Naive thymus-derived CD4-positive, alpha-beta T cell (primary cell): Measurements from ENCODE around the gene VSTM2L. TPM values are rescaled to one million over a fixed set of nuclear protein-coding genes. Genes with fewer than 3 reads are reported as not detected.
A peak's percentile ranks its signal among the peaks of the same experiment; 100 is the strongest.

ENCODE experiments used
- ATAC-seq: fragments of 150-1000 bp; cut with Tn5 transposase; 2 replicates; pipeline ENCODE4 v1.10.0; 2021; ENCODE audit warnings: mild to moderate bottlenecking, moderate library complexity
- CTCF ChIA-PET: fragments of 350-600 bp; sonication (Branson Sonifier 250); formaldehyde crosslinking; loops from one replicate; lab custom pipeline; 2021; ENCODE audit warnings: antibody characterized with exemption; lab: Charles Lee
- POLR2A ChIA-PET: fragments of 350-600 bp; sonication (Branson Sonifier 250); formaldehyde crosslinking; loops from one replicate; lab custom pipeline; 2021; ENCODE audit warnings: antibody characterized with exemption, inconsistent platforms; lab: Charles Lee
- DNase-seq, 9 donors: peaks; one replicate each; pipeline versions ENCODE4 v3.0.0 to v3.0.0-alpha.2; 2020 to 2022; ENCODE audit warnings: mixed read lengths in 1 of 9
- H3K27ac ChIP-seq: one replicate; pipeline ENCODE4 v1.7.0; 2013; ENCODE audit warnings: mild to moderate bottlenecking, low read depth, low read length, moderate library complexity
- H3K27me3 ChIP-seq, 2 donors: one replicate each; pipeline ENCODE4 v1.7.0; 2013; ENCODE audit warnings: low read length in 2 of 2, mild to moderate bottlenecking in 2 of 2, moderate library complexity in 2 of 2; ENCODE audit not compliant: control insufficient read depth in 2 of 2, insufficient read depth in 2 of 2
- H3K36me3 ChIP-seq, 3 experiments: 1 replicate in 2 of 3; 2 replicates in 1 of 3; pipeline ENCODE4 v1.7.0; 2013; ENCODE audit warnings: low read length in 3 of 3, mild to moderate bottlenecking in 3 of 3, moderate library complexity in 1 of 3; ENCODE audit not compliant: insufficient read depth in 3 of 3, control insufficient read depth in 2 of 3
- H3K4me1 ChIP-seq, 2 donors: one replicate each; pipeline ENCODE4 v1.7.0; 2013; ENCODE audit warnings: low read length in 2 of 2, mild to moderate bottlenecking in 2 of 2, moderate library complexity in 1 of 2; ENCODE audit not compliant: control insufficient read depth in 2 of 2, insufficient read depth in 2 of 2
- H3K4me3 ChIP-seq: 2 replicates; pipeline ENCODE4 v1.7.0; 2013; ENCODE audit warnings: mild to moderate bottlenecking, low read length
- H3K9me3 ChIP-seq, 3 experiments: 1 replicate in 2 of 3; 2 replicates in 1 of 3; pipeline ENCODE4 v1.7.0; 2013; ENCODE audit warnings: low read length in 3 of 3; ENCODE audit not compliant: control insufficient read depth in 2 of 3
- H3K27ac Mint-ChIP-seq, 9 donors: one replicate each; pipeline ENCODE4 v1.8.0; 2020 to 2022; ENCODE audit warnings: mixed read lengths in 9 of 9, mild to moderate bottlenecking in 8 of 9, moderate library complexity in 5 of 9, inconsistent platforms in 2 of 9
- H3K27me3 Mint-ChIP-seq, 5 donors: one replicate each; pipeline ENCODE4 v1.8.0; 2021 to 2022; ENCODE audit warnings: mixed read lengths in 5 of 5, mild to moderate bottlenecking in 1 of 5
- H3K36me3 Mint-ChIP-seq, 5 donors: one replicate each; pipeline ENCODE4 v1.8.0; 2020 to 2022; ENCODE audit warnings: mixed read lengths in 5 of 5, mild to moderate bottlenecking in 3 of 5, inconsistent platforms in 1 of 5
- H3K4me1 Mint-ChIP-seq, 7 donors: one replicate each; pipeline ENCODE4 v1.8.0; 2020 to 2022; ENCODE audit warnings: mixed read lengths in 7 of 7, mild to moderate bottlenecking in 3 of 7, inconsistent platforms in 1 of 7
- H3K4me3 Mint-ChIP-seq, 10 donors: one replicate each; pipeline ENCODE4 v1.8.0; 2020 to 2022; ENCODE audit warnings: mild to moderate bottlenecking in 10 of 10, mixed read lengths in 10 of 10, moderate library complexity in 6 of 10, inconsistent platforms in 2 of 10
- H3K9me3 Mint-ChIP-seq, 11 donors: one replicate each; pipeline ENCODE4 v1.8.0; 2020 to 2022; ENCODE audit warnings: mixed read lengths in 11 of 11, mild to moderate bottlenecking in 4 of 11, inconsistent platforms in 1 of 11, moderate library complexity in 1 of 11
- intact Hi-C, 2 donors: fragments of 100-400 bp; cut with micrococcal nuclease; formaldehyde crosslinking; loops; one replicate each; pipeline ENCODE4 v1.15.1; 2023
- polyA plus RNA-seq, 2 donors: library from polyadenylated mRNA; unstranded; fragments of 300-500 nt; fragmentation: Illumina TruSeq; gene quantifications; one replicate each; pipeline ENCODE4 v1.2.3, GENCODE V29; 2021
- total RNA-seq, 6 experiments: library from RNA in 5 of 6; stranded (reverse) in 5 of 6; gene quantifications; 1 replicate in 5 of 6; 2 replicates in 1 of 6; pipeline ENCODE4 v1.2.3 and lab custom pipeline; 2021 to 2026

VSTM2L gene
- total and polyA plus RNA-seq, 7 experiments from 2014 or later: 0.12 TPM; not detected in 6

GRCh38 chr20:37911838-37912281, 8.9 kb downstream of the VSTM2L start:
- Histone ChIP-seq H3K9me3 (no peaks in the 10 kb centered on the region), H3K4me1 (peaks cover 0 to 6% of the 10 kb centered on the region in 2 donors), H3K27ac (no peak overlapping the region), H3K4me3 (no peak overlapping the region), H3K36me3 (no peaks in the 10 kb centered on the region), H3K27me3 (no peaks in the 10 kb centered on the region)
- Mint-ChIP-seq H3K27ac (peak overlapping the region in 1 of 9 donors; percentile 76), H3K9me3 (peaks cover 0 to 2% (median 0%) of the 10 kb centered on the region in 11 donors), H3K4me3 (no peak overlapping the region), H3K4me1 (peaks cover 6 to 27% (median 22%) of the 10 kb centered on the region in 7 donors), H3K36me3 (peaks cover 0 to 3% (median 0%) of the 10 kb centered on the region in 5 donors), H3K27me3 (peaks cover 27 to 70% (median 45%) of the 10 kb centered on the region in 5 donors)
- intact Hi-C loops: no loop called here
- ChIA-PET POLR2A (no interaction called here), CTCF (no interaction called here)
- ATAC-seq (no peak), DNase-seq (no peak)

DNA sequence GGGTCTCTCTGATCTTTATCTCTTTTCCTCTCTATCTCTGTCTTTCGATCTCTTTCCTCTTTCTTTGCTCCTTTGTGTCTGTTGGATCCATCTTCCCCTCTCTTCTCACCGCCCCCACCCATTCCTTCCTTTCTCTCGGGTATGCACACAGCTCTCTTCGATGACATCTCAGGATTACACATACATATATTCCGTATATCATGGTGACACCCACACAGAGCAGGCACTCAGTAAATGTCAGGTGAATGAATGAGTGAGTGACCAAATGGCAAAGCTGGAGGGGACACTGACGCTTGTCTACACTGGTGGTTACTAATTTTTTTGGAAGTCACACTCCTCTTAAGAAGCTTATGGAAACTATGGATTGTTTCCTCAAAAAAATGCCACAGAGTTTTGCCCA, 9.9 kb downstream of the VSTM2L start:
- H3K4me3 Mint-ChIP-seq: no peak overlapping the region
- H3K4me1 ChIP-seq: peaks cover 0 to 6% of the 10 kb centered on the region in 2 donors
- intact Hi-C loops: no loop called here
- no peak overlapping the region for H3K4me3 ChIP-seq
- peaks cover 0 to 2% (median 0%) of the 10 kb centered on the region in 11 donors for H3K9me3 Mint-ChIP-seq
- no peaks in the 10 kb centered on the region for H3K36me3 ChIP-seq
- ChIA-PET POLR2A (no interaction called here), CTCF (no interaction called here)
- DNase-seq (no peak), ATAC-seq (no peak)
- no peaks in the 10 kb centered on the region for H3K27me3 ChIP-seq
- no peaks in the 10 kb centered on the region for H3K9me3 ChIP-seq
- no peak overlapping the region for H3K27ac ChIP-seq
- H3K27me3 Mint-ChIP-seq: peaks cover 27 to 68% (median 43%) of the 10 kb centered on the region in 5 donors
- peaks cover 0 to 3% (median 0%) of the 10 kb centered on the region in 5 donors for H3K36me3 Mint-ChIP-seq
- peaks cover 6 to 27% (median 22%) of the 10 kb centered on the region in 7 donors for H3K4me1 Mint-ChIP-seq
- H3K27ac Mint-ChIP-seq: peak overlapping the region in 1 of 9 donors; percentile 10

GRCh38 chr20:37913567-37914366, 10.8 kb downstream of the VSTM2L start:
- H3K36me3 ChIP-seq: no peaks in the 10 kb centered on the region

DNA sequence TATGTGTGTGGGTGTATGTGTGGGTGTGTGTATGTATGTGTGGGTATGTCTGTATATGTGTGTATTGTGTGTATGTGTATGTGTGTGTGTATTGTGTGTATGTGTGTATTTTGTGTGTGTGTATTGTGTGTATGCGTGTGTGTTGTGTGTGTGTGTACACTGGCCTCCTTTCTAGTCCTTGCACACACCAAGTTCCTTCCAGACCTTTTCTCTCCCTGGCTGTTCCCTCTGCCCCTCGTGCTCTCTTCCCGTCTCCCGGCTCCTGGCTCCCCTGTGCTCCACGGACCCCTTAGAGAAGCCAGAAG, 11.4 kb downstream of the VSTM2L start:
- intact Hi-C loops: no loop called here
- Histone ChIP-seq H3K9me3 (no peaks in the 10 kb centered on the region), H3K4me3 (no peak overlapping the region), H3K4me1 (peaks cover 0 to 6% of the 10 kb centered on the region in 2 donors), H3K27ac (no peak overlapping the region), H3K36me3 (no peaks in the 10 kb centered on the region), H3K27me3 (no peaks in the 10 kb centered on the region)
- Mint-ChIP-seq H3K9me3 (peaks cover 0 to 2% (median 0%) of the 10 kb centered on the region in 11 donors), H3K4me1 (peaks cover 6 to 27% (median 22%) of the 10 kb centered on the region in 7 donors), H3K36me3 (no peaks in the 10 kb centered on the region), H3K4me3 (peak overlapping the region in 8 of 10 donors; percentile 58 to 80 (median 74)), H3K27ac (peak overlapping the region in 3 of 9 donors; percentile 9 to 86 (median 75)), H3K27me3 (peaks cover 16 to 64% (median 34%) of the 10 kb centered on the region in 5 donors)
- no peak for DNase-seq
- no peak for ATAC-seq
- CTCF ChIA-PET: no interaction called here
- POLR2A ChIA-PET: no interaction called here

More at GRCh38 chr20:37913567-37914366, 10.8 kb downstream of the VSTM2L start:
- no peak for DNase-seq
- Mint-ChIP-seq H3K9me3 (peaks cover 0 to 2% (median 0%) of the 10 kb centered on the region in 11 donors), H3K4me3 (peak overlapping the region in 7 of 10 donors; percentile 60 to 80 (median 75)), H3K36me3 (peaks cover 0 to 2% (median 0%) of the 10 kb centered on the region in 5 donors), H3K27me3 (peaks cover 22 to 66% (median 40%) of the 10 kb centered on the region in 5 donors), H3K27ac (peak overlapping the region in 2 of 9 donors; percentile 9 to 86), H3K4me1 (peaks cover 6 to 27% (median 22%) of the 10 kb centered on the region in 7 donors)
- peaks cover 0 to 6% of the 10 kb centered on the region in 2 donors for H3K4me1 ChIP-seq
- POLR2A ChIA-PET: no interaction called here
- CTCF ChIA-PET: no interaction called here
- H3K9me3 ChIP-seq: no peaks in the 10 kb centered on the region
- no peaks in the 10 kb centered on the region for H3K27me3 ChIP-seq
- no peak overlapping the region for H3K4me3 ChIP-seq
- intact Hi-C loops: no loop called here
- no peak for ATAC-seq
- H3K27ac ChIP-seq: no peak overlapping the region

GRCh38 chr20:37914672-37915433, 11.9 kb downstream of the VSTM2L start:
- peaks cover 0 to 6% of the 10 kb centered on the region in 2 donors for H3K4me1 ChIP-seq
- ATAC-seq (peak; percentile 51), DNase-seq (peak in 7 of 9 donors; percentile 12 to 47 (median 35))
- H3K9me3 ChIP-seq: no peaks in the 10 kb centered on the region
- CTCF ChIA-PET: no interaction called here
- no peak overlapping the region for H3K27ac ChIP-seq
- peaks cover 14 to 64% (median 33%) of the 10 kb centered on the region in 5 donors for H3K27me3 Mint-ChIP-seq
- no peaks in the 10 kb centered on the region for H3K36me3 ChIP-seq
- no peaks in the 10 kb centered on the region for H3K27me3 ChIP-seq
- peaks cover 0 to 2% (median 0%) of the 10 kb centered on the region in 11 donors for H3K9me3 Mint-ChIP-seq
- POLR2A ChIA-PET: no interaction called here
- H3K36me3 Mint-ChIP-seq: no peaks in the 10 kb centered on the region
- H3K4me3 Mint-ChIP-seq: peak overlapping the region; percentile 44 to 80 (median 74)
- peak overlapping the region in 5 of 9 donors; percentile 73 to 86 (median 77) for H3K27ac Mint-ChIP-seq
- intact Hi-C loops: no loop called here
- H3K4me3 ChIP-seq: no peak overlapping the region
- peaks cover 6 to 27% (median 22%) of the 10 kb centered on the region in 7 donors for H3K4me1 Mint-ChIP-seq

DNA sequence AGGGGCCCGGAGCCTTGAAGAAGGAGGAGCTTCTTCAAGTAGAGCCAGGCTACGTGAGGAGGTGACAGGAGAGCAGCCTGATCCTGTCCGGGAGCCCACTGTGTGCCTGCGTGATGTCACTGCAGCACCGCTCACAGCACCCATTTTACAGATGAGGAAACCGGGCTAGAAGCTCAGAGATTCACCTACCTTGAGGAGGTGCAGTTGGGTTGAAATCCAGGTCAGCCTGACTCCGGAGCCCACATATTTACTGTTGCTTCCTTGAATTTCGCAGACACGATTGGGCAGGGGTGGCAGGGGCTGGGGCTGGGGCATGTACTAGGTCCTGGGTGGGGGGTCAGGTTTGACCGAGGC, 12.5 kb downstream of the VSTM2L start:
- Mint-ChIP-seq H3K36me3 (no peaks in the 10 kb centered on the region), H3K27me3 (peaks cover 14 to 60% (median 28%) of the 10 kb centered on the region in 5 donors), H3K4me1 (peaks cover 6 to 27% (median 22%) of the 10 kb centered on the region in 7 donors), H3K27ac (peak overlapping the region in 1 of 9 donors; percentile 86), H3K4me3 (peak overlapping the region in 2 of 10 donors; percentile 72 to 77), H3K9me3 (peaks cover 0 to 2% (median 0%) of the 10 kb centered on the region in 11 donors)
- Histone ChIP-seq H3K9me3 (no peaks in the 10 kb centered on the region), H3K27ac (no peak overlapping the region), H3K36me3 (no peaks in the 10 kb centered on the region), H3K4me1 (peaks cover 0 to 6% of the 10 kb centered on the region in 2 donors), H3K27me3 (no peaks in the 10 kb centered on the region), H3K4me3 (no peak overlapping the region)
- intact Hi-C loops: no loop called here
- POLR2A ChIA-PET: no interaction called here
- CTCF ChIA-PET: no interaction called here
- ATAC-seq: no peak
- no peak for DNase-seq
